ENCODE measurements around the gene SLC35F3.

Gene SLC35F3

DNA sequence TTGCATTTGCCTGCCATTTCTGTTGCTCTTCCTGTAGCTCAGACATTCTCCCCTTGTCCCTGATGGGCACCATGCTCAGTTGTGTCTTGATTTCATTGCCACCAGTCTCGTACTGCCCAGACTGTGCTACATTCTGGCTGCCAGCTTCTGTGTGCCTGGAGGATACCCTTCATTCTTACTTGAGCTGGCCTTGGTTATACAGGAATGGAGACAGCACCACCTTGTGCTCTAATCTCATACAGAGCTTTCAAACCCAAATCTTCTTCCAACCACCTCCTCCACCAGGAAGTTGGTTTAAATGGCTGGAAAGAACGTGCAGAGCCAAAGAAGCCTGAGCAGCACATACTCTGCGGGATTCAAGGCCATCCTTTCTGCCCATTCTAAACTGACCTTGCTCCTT is 165.3 kb downstream of the SLC35F3 start:
- no peak overlapping the region for H3K27ac ChIP-seq (ENCODE audit: low read depth, low read length)
- peaks cover 10% of the 10 kb centered on the region for H3K27me3 ChIP-seq (ENCODE audit: insufficient read depth, low read length)
- no peak overlapping the region for H3K4me3 ChIP-seq (ENCODE audit: low read depth, low read length)
- H3K36me3 ChIP-seq (ENCODE audit: insufficient read depth, low read length): no peaks in the 10 kb centered on the region
- no peak overlapping the region for H2AFZ ChIP-seq (ENCODE audit: low read length, unreplicated experiment)
- H3K4me1 ChIP-seq (ENCODE audit: control insufficient read depth, insufficient read depth, low read length, unreplicated experiment): no peaks in the 10 kb centered on the region
- H3K79me2 ChIP-seq (ENCODE audit: control insufficient read depth, insufficient read depth, low read length, unreplicated experiment): no peaks in the 10 kb centered on the region

GRCh38 chr1:234072793-234073192 is 168.3 kb downstream of the SLC35F3 start:
- no peaks in the 10 kb centered on the region for H3K4me1 ChIP-seq (ENCODE audit: control insufficient read depth, insufficient read depth, low read length, unreplicated experiment)
- no peak overlapping the region for H3K4me3 ChIP-seq (ENCODE audit: low read depth, low read length)
- H3K27ac ChIP-seq (ENCODE audit: low read depth, low read length): no peak overlapping the region
- no peak overlapping the region for H2AFZ ChIP-seq (ENCODE audit: low read length, unreplicated experiment)
- H3K36me3 ChIP-seq (ENCODE audit: insufficient read depth, low read length): no peaks in the 10 kb centered on the region
- H3K79me2 ChIP-seq (ENCODE audit: control insufficient read depth, insufficient read depth, low read length, unreplicated experiment): no peaks in the 10 kb centered on the region
- H3K27me3 ChIP-seq (ENCODE audit: insufficient read depth, low read length): peaks cover 17% of the 10 kb centered on the region

- H2AFZ ChIP-seq (ENCODE audit: low read length, unreplicated experiment): no peak overlapping the region
- no peaks in the 10 kb centered on the region for H3K36me3 ChIP-seq (ENCODE audit: insufficient read depth, low read length)
- H3K4me1 ChIP-seq (ENCODE audit: control insufficient read depth, insufficient read depth, low read length, unreplicated experiment): no peaks in the 10 kb centered on the region
- H3K27me3 ChIP-seq (ENCODE audit: insufficient read depth, low read length): peaks cover 18% of the 10 kb centered on the region
- no peaks in the 10 kb centered on the region for H3K79me2 ChIP-seq (ENCODE audit: control insufficient read depth, insufficient read depth, low read length, unreplicated experiment)
- no peak overlapping the region for H3K27ac ChIP-seq (ENCODE audit: low read depth, low read length)
- H3K4me3 ChIP-seq (ENCODE audit: low read depth, low read length): no peak overlapping the region
These were observed 173.7 kb downstream of the SLC35F3 start for GRCh38 chr1:234078143-234078542.

DNA sequence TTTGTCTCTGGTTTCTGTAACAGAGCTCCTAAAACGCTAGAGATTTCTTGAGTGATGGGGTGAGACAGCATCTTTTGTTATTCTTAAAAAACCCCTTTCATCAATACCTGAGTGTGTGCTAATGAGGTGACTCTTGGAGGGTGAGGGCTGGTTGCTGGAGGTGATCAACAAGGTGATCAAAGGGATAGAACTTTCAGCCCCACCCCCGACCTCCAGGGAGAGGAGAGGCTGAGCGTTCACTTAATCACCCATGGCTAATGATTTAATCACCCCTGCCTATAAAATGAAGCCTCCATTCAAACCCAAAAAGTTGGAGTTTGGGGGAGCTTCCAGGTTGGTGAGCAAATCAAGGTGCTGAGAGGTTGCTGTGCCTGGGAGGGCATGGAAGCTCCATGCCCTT is 175.4 kb downstream of the SLC35F3 start:
- H3K79me2 ChIP-seq (ENCODE audit: control insufficient read depth, insufficient read depth, low read length, unreplicated experiment): no peaks in the 10 kb centered on the region
- H3K36me3 ChIP-seq (ENCODE audit: insufficient read depth, low read length): no peaks in the 10 kb centered on the region
- H3K4me1 ChIP-seq (ENCODE audit: control insufficient read depth, insufficient read depth, low read length, unreplicated experiment): no peaks in the 10 kb centered on the region
- no peak overlapping the region for H3K4me3 ChIP-seq (ENCODE audit: low read depth, low read length)
- H2AFZ ChIP-seq (ENCODE audit: low read length, unreplicated experiment): no peak overlapping the region
- no peak overlapping the region for H3K27ac ChIP-seq (ENCODE audit: low read depth, low read length)
- peaks cover 11% of the 10 kb centered on the region; the same call in 1 of the 2 replicates for H3K27me3 ChIP-seq (ENCODE audit: insufficient read depth, low read length)

DNA sequence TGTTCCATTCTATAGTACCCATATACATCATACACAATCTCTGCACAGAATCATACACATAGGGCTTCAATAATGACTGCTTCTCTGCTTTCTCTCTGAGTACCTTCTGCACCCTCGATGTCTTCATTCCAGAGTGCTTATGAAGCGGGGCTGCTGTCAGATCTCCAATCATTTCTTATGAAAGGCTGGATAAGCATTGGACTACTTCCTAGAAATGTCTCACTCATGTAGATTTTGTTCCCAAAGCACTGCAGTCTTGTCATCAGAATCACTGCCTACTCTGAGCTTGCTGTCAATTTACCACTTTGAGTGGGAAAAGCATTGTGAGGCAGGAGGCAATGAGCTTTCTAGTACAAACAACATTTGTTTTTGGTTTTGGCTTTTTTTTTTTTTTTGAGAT is 179.0 kb downstream of the SLC35F3 start:
- H3K4me1 ChIP-seq (ENCODE audit: control insufficient read depth, insufficient read depth, low read length, unreplicated experiment): no peaks in the 10 kb centered on the region
- peaks cover 3% of the 10 kb centered on the region; the same call in 1 of the 2 replicates for H3K27me3 ChIP-seq (ENCODE audit: insufficient read depth, low read length)
- H3K27ac ChIP-seq (ENCODE audit: low read depth, low read length): no peak overlapping the region
- no peak overlapping the region for H3K4me3 ChIP-seq (ENCODE audit: low read depth, low read length)
- no peak overlapping the region for H2AFZ ChIP-seq (ENCODE audit: low read length, unreplicated experiment)
- no peaks in the 10 kb centered on the region for H3K36me3 ChIP-seq (ENCODE audit: insufficient read depth, low read length)
- H3K79me2 ChIP-seq (ENCODE audit: control insufficient read depth, insufficient read depth, low read length, unreplicated experiment): no peaks in the 10 kb centered on the region

GRCh38 chr1:234089396-234089795 is 184.9 kb downstream of the SLC35F3 start:
- H3K4me3 ChIP-seq (ENCODE audit: low read depth, low read length): no peak overlapping the region
- no peak overlapping the region for H2AFZ ChIP-seq (ENCODE audit: low read length, unreplicated experiment)
- H3K27me3 ChIP-seq (ENCODE audit: insufficient read depth, low read length): peaks cover 13% of the 10 kb centered on the region; the same call in 1 of the 2 replicates

DNA sequence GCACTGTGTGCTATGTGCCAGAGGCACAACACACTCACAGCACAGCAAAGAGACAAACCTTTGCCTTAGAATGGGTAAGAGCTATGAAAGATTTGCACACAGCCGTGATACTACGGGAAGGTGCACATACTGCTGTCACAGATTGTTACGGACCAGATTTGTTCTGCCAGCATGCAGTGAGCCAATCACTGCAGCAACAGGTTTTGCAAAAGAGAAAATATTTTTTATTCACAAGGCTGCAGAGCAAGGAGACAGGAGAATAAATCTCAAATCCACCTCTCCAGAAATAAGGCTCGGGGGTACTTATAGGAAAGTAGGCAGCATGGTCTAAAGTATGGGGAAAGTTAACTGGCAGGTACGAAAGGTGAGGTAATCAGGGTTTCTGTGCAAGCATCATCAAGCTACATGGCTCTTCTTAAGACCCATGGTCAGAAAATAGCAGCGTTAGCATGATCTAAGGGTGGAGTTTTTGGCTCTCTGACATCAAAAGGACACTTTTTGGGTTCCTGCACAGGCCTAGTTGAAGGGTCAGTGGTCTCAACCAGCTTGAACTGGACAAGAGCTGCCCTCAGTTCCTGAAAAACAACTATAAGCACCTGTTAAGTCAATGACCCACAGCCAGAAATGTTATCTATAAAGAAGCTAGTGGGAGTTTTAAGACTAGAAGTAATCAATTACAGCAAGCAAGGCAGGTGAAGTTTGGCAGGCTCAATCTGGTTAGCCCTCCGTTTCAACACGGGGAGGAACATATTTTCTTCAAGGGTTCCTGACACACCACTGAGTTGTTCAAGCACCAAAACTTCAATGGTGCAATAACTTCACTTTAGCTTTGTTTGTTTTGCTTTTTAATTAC is 186.0 kb downstream of the SLC35F3 start:
- no peaks in the 10 kb centered on the region for H3K79me2 ChIP-seq (ENCODE audit: control insufficient read depth, insufficient read depth, low read length, unreplicated experiment)
- H3K27me3 ChIP-seq (ENCODE audit: insufficient read depth, low read length): peaks cover 13% of the 10 kb centered on the region; the same call in 1 of the 2 replicates
- H3K4me3 ChIP-seq (ENCODE audit: low read depth, low read length): no peak overlapping the region
- no peaks in the 10 kb centered on the region for H3K36me3 ChIP-seq (ENCODE audit: insufficient read depth, low read length)
- no peak overlapping the region for H2AFZ ChIP-seq (ENCODE audit: low read length, unreplicated experiment)
- no peak overlapping the region for H3K27ac ChIP-seq (ENCODE audit: low read depth, low read length)
- H3K4me1 ChIP-seq (ENCODE audit: control insufficient read depth, insufficient read depth, low read length, unreplicated experiment): no peaks in the 10 kb centered on the region

More at GRCh38 chr1:234089396-234089795, 184.9 kb downstream of the SLC35F3 start:
- no peaks in the 10 kb centered on the region for H3K4me1 ChIP-seq (ENCODE audit: control insufficient read depth, insufficient read depth, low read length, unreplicated experiment)
- H3K79me2 ChIP-seq (ENCODE audit: control insufficient read depth, insufficient read depth, low read length, unreplicated experiment): no peaks in the 10 kb centered on the region
- H3K27ac ChIP-seq (ENCODE audit: low read depth, low read length): no peak overlapping the region
- no peaks in the 10 kb centered on the region for H3K36me3 ChIP-seq (ENCODE audit: insufficient read depth, low read length)

DNA sequence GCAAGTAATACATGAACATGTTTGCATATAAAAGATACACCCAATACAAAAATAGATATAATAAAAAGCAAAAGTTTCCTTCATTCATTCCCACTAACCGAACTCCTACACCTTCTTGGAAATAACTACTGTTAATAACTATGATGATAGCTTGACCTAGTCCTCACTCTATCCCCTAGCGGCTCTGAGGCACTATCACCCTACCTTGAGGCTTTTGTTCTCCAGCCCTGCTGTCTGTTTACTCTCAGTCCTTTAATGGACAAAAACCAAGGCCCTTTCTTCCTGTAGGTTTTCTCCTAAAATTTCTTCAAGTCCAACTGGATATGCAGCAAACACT is 186.6 kb downstream of the SLC35F3 start:
- H3K27ac ChIP-seq (ENCODE audit: low read depth, low read length): no peak overlapping the region
- H3K4me1 ChIP-seq (ENCODE audit: control insufficient read depth, insufficient read depth, low read length, unreplicated experiment): no peaks in the 10 kb centered on the region
- no peak overlapping the region for H3K4me3 ChIP-seq (ENCODE audit: low read depth, low read length)
- H3K27me3 ChIP-seq (ENCODE audit: insufficient read depth, low read length): peaks cover 13% of the 10 kb centered on the region; the same call in 1 of the 2 replicates
- no peaks in the 10 kb centered on the region for H3K36me3 ChIP-seq (ENCODE audit: insufficient read depth, low read length)
- H3K79me2 ChIP-seq (ENCODE audit: control insufficient read depth, insufficient read depth, low read length, unreplicated experiment): no peaks in the 10 kb centered on the region
- no peak overlapping the region for H2AFZ ChIP-seq (ENCODE audit: low read length, unreplicated experiment)

DNA sequence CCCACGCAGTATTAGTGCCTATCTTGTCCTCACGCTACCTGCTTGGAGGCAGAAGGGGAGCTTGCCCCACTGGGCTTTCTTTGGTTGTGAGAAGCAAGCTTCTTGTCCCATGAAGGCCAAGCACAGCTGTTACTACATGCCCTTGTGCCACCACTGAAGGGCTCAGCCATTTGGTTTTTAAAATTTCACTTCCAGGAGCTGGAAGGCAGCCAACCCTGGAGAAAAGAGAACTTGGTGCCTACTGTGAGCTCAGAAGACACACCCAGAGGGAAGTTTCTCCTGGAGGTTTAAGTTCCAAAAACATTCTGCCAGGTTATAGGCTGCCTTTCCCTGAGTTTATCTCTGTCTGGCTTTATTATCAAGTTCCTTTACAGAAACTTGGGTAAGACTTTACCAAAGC is 187.4 kb downstream of the SLC35F3 start:
- Histone ChIP-seq H3K79me2 (ENCODE audit: control insufficient read depth, insufficient read depth, low read length, unreplicated experiment) (no peaks in the 10 kb centered on the region), H3K36me3 (ENCODE audit: insufficient read depth, low read length) (no peaks in the 10 kb centered on the region), H3K27ac (ENCODE audit: low read depth, low read length) (no peak overlapping the region), H3K27me3 (ENCODE audit: insufficient read depth, low read length) (peaks cover 13% of the 10 kb centered on the region; the same call in 1 of the 2 replicates), H3K4me1 (ENCODE audit: control insufficient read depth, insufficient read depth, low read length, unreplicated experiment) (no peaks in the 10 kb centered on the region), H3K4me3 (ENCODE audit: low read depth, low read length) (no peak overlapping the region), H2AFZ (ENCODE audit: low read length, unreplicated experiment) (no peak overlapping the region)

DNA sequence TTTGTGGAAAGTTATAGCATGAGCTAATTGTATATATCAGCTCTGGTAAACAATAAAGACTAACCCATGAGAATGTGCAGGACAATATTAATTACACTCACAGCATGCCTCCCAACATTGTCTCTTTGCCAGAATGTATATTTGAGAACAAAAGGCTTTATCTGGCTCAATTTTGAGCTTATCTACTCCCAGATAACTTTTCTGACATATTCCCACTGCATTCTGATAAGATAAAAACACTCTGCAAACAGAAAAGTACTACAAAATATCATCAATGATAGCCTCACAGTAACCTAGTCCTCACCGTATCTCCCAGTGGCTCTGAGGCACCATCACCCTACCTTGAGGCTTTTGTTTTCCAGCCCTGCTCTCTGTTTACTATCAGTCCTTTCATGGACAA is 188.6 kb downstream of the SLC35F3 start:
- Histone ChIP-seq H3K79me2 (ENCODE audit: control insufficient read depth, insufficient read depth, low read length, unreplicated experiment) (no peaks in the 10 kb centered on the region), H3K27ac (ENCODE audit: low read depth, low read length) (no peak overlapping the region), H3K4me3 (ENCODE audit: low read depth, low read length) (no peak overlapping the region), H3K36me3 (ENCODE audit: insufficient read depth, low read length) (no peaks in the 10 kb centered on the region), H3K27me3 (ENCODE audit: insufficient read depth, low read length) (peaks cover 13% of the 10 kb centered on the region; the same call in 1 of the 2 replicates), H3K4me1 (ENCODE audit: control insufficient read depth, insufficient read depth, low read length, unreplicated experiment) (no peaks in the 10 kb centered on the region), H2AFZ (ENCODE audit: low read length, unreplicated experiment) (no peak overlapping the region)

GRCh38 chr1:234093741-234094140 is 189.3 kb downstream of the SLC35F3 start:
- Histone ChIP-seq H3K4me3 (ENCODE audit: low read depth, low read length) (no peak overlapping the region), H2AFZ (ENCODE audit: low read length, unreplicated experiment) (no peak overlapping the region), H3K27me3 (ENCODE audit: insufficient read depth, low read length) (peaks cover 13% of the 10 kb centered on the region; the same call in 1 of the 2 replicates), H3K79me2 (ENCODE audit: control insufficient read depth, insufficient read depth, low read length, unreplicated experiment) (no peaks in the 10 kb centered on the region), H3K36me3 (ENCODE audit: insufficient read depth, low read length) (no peaks in the 10 kb centered on the region), H3K27ac (ENCODE audit: low read depth, low read length) (no peak overlapping the region), H3K4me1 (ENCODE audit: control insufficient read depth, insufficient read depth, low read length, unreplicated experiment) (no peaks in the 10 kb centered on the region)

Data from ACC112 (cell line).